Measurements from ENCODE around the gene SIRT7.

DNA sequence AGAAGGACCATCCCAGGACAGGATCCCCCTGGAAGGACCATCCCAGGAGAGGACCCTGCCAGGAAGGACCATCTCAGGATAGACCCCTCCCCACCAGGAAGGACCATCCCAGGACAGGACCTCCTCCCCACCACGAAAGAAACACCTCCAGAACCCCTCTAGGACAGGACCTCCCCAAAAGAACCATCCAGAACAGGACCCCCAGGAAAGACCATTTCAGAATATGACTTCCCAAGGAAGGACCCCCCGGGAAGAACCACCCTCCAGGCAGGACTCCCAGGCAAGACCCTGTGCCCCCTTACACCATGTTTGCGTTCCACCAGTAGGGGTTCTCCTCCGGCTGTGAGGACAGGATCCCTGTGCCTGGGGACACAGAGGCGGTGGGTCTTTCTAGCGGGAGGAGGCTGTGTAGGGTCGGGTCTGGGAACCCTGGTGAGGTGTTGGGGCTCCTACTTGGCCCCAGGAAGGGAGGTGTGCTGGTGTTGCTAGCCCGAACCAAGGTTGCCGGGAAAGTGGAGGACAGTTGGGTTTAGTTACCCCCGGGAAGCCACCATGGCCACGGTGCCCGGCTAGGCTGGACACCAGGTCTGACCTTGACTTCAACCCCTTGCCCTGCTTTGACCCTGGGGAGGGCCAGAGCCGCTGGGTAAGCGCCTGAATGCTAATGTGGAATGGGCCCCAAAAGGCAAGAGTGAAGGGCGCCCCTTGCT lies 40.8 kb upstream of the SIRT7 start:
- TF ChIP-seq, protein P1, sequence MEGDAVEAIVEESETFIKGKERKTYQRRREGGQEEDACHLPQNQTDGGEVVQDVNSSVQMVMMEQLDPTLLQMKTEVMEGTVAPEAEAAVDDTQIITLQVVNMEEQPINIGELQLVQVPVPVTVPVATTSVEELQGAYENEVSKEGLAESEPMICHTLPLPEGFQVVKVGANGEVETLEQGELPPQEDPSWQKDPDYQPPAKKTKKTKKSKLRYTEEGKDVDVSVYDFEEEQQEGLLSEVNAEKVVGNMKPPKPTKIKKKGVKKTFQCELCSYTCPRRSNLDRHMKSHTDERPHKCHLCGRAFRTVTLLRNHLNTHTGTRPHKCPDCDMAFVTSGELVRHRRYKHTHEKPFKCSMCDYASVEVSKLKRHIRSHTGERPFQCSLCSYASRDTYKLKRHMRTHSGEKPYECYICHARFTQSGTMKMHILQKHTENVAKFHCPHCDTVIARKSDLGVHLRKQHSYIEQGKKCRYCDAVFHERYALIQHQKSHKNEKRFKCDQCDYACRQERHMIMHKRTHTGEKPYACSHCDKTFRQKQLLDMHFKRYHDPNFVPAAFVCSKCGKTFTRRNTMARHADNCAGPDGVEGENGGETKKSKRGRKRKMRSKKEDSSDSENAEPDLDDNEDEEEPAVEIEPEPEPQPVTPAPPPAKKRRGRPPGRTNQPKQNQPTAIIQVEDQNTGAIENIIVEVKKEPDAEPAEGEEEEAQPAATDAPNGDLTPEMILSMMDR (IDR thresholded peaks at IDR 0.05), result no peak
- no peak for TF ChIP-seq POLR2A (IDR thresholded peaks at IDR 0.05)
